Endothelial cell of umbilical vein (primary cell): ENCODE measurements around the gene SERPINB5. TPM values are rescaled to one million over a fixed set of nuclear protein-coding genes. Genes with fewer than 3 reads are reported as not detected.

ENCODE experiments used
- BruUV-seq: library from RNA; stranded (reverse); fragments of 400-500 nt; replicated peaks from 2 replicates; lab custom pipeline; 2021; lab: Mats Ljungman, UMichigan
- CTCF ChIA-PET: fragments of 300-600, 350-600 bp; sonication (Branson Sonifier 250); formaldehyde crosslinking; loops from one replicate; lab custom pipeline; 2021; ENCODE audit warnings: antibody characterized with exemption, inconsistent platforms; lab: Charles Lee
- POLR2A ChIA-PET: fragments of 300-600, 350-600 bp; sonication (Branson Sonifier 250); formaldehyde crosslinking; loops from one replicate; lab custom pipeline; 2021; ENCODE audit warnings: antibody characterized with exemption, inconsistent platforms; lab: Charles Lee
- DNase-seq: peaks from one replicate; pipeline ENCODE4 v3.0.0-alpha.2; 2011; ENCODE audit warnings: low read depth, low spot score
- FAIRE-seq: peaks from 2 replicates; lab custom pipeline; 2011; peaks lifted over from hg19 to GRCh38; lab: Jason Lieb, UNC
- H2AFZ ChIP-seq: 2 replicates; pipeline ENCODE4 v1.6.0; 2012; ENCODE audit warnings: low read depth, low read length, control low read depth, inconsistent platforms
- H3K27ac ChIP-seq: 2 replicates; pipeline ENCODE4 v1.5.1; 2011; ENCODE audit warnings: low read depth, mild to moderate bottlenecking, control low read depth, low read length, moderate library complexity; ENCODE audit not compliant: insufficient read depth
- H3K27me3 ChIP-seq, 2 experiments: 2 replicates each; pipeline versions ENCODE4 v1.6.0 to v1.6.1; 2011; ENCODE audit warnings: low read length in 2 of 2, mixed read lengths in 1 of 2; ENCODE audit not compliant: control insufficient read depth in 2 of 2, insufficient read depth in 2 of 2
- H3K36me3 ChIP-seq, 2 experiments: 2 replicates in 1 of 2; 3 replicates in 1 of 2; pipeline ENCODE4 v1.5.1; 2011; ENCODE audit warnings: low read length in 2 of 2, mild to moderate bottlenecking in 1 of 2, moderate library complexity in 1 of 2; ENCODE audit not compliant: control insufficient read depth in 2 of 2, insufficient read depth in 2 of 2; ENCODE audit errors: extremely low read depth in 1 of 2
- H3K4me1 ChIP-seq: 3 replicates; pipeline ENCODE4 v1.5.1; 2011; ENCODE audit warnings: mild to moderate bottlenecking, low read length; ENCODE audit not compliant: control insufficient read depth, insufficient read depth; ENCODE audit errors: extremely low read depth
- H3K4me2 ChIP-seq: 2 replicates; pipeline ENCODE4 v1.6.1; 2011; ENCODE audit warnings: low read length, control low read depth, mixed read lengths; ENCODE audit not compliant: insufficient read depth
- H3K4me3 ChIP-seq, 3 experiments: fragments of 200-600 bp in 1 of 3; sonication (generic), shearing (Covaris generic) in 1 of 3; replicated peaks in 1 of 3; 2 replicates each; pipeline ENCODE4 v1.5.1; 2011 to 2016; ENCODE audit warnings: control low read depth in 3 of 3, low read length in 3 of 3, mild to moderate bottlenecking in 2 of 3, inconsistent platforms in 1 of 3, low read depth in 1 of 3, moderate library complexity in 1 of 3; ENCODE audit not compliant: insufficient read depth in 1 of 3
- H3K79me2 ChIP-seq: 2 replicates; pipeline ENCODE4 v1.6.0; 2012; ENCODE audit warnings: low read length, inconsistent platforms; ENCODE audit not compliant: control insufficient read depth, insufficient read depth
- H3K9ac ChIP-seq: replicated peaks from 2 replicates; pipeline ENCODE3; 2011; ENCODE audit warnings: low read length, control low read depth; ENCODE audit not compliant: insufficient read depth; ENCODE audit errors: extremely low read depth
- H3K9me1 ChIP-seq: replicated peaks from 3 replicates; pipeline ENCODE4 v1.6.0; 2011; ENCODE audit warnings: mild to moderate bottlenecking, low read length; ENCODE audit not compliant: control insufficient read depth, insufficient read depth; ENCODE audit errors: extremely low read depth
- H3K9me3 ChIP-seq: replicated peaks from 2 replicates; pipeline ENCODE4 v1.5.1; 2012; ENCODE audit warnings: low read length, inconsistent platforms; ENCODE audit not compliant: control insufficient read depth, insufficient read depth
- H4K20me1 ChIP-seq: replicated peaks from 2 replicates; pipeline ENCODE3; 2011; ENCODE audit warnings: mild to moderate bottlenecking, low read length; ENCODE audit not compliant: control insufficient read depth, insufficient read depth; ENCODE audit errors: extremely low read depth
- CTCF ChIP-seq, 2 donors: IDR thresholded peaks; 1 replicate in 1 of 2; 2 replicates in 1 of 2; pipeline ENCODE4 v1.5.1; 2011; ENCODE audit warnings: low read length in 2 of 2, mild to moderate bottlenecking in 2 of 2, moderate library complexity in 2 of 2, control low read depth in 1 of 2, inconsistent platforms in 1 of 2, low read depth in 1 of 2; ENCODE audit not compliant: insufficient read depth in 1 of 2; ENCODE audit errors: extremely low read depth in 1 of 2
- EZH2 ChIP-seq: IDR thresholded peaks from 2 replicates; pipeline ENCODE4 v1.6.1; 2012; ENCODE audit warnings: borderline replicate concordance, low read depth, mild to moderate bottlenecking, moderate library complexity, low read length, inconsistent platforms; ENCODE audit not compliant: severe bottlenecking
- FOS ChIP-seq: IDR thresholded peaks from 2 replicates; pipeline ENCODE4 v1.6.1; 2011; ENCODE audit warnings: mild to moderate bottlenecking, low read length, moderate library complexity, borderline replicate concordance; ENCODE audit not compliant: insufficient read depth
- GATA2 ChIP-seq: IDR thresholded peaks from 2 replicates; pipeline ENCODE4 v1.7.0; 2011; ENCODE audit warnings: low read depth, mild to moderate bottlenecking, moderate library complexity, mixed read lengths, low read length; ENCODE audit not compliant: insufficient read length, insufficient read depth
- JUN ChIP-seq: IDR thresholded peaks from 2 replicates; pipeline ENCODE4 v1.6.1; 2011; ENCODE audit warnings: borderline replicate concordance, low read depth; ENCODE audit not compliant: insufficient read length, insufficient read depth
- MAX ChIP-seq: IDR thresholded peaks from 2 replicates; pipeline ENCODE4 v1.6.1; 2011; ENCODE audit not compliant: insufficient read depth, insufficient read length
- MYC ChIP-seq: IDR thresholded peaks from one replicate; pipeline ENCODE4 v1.6.1; 2011; ENCODE audit warnings: mild to moderate bottlenecking, low read depth, low read length
- POLR2A ChIP-seq: IDR thresholded peaks from 2 replicates; pipeline ENCODE4 v1.6.1; 2012; ENCODE audit warnings: low read depth, mild to moderate bottlenecking, control low read depth, low read length
- dilution Hi-C: fragments of 300-500 bp; cut with MboI; formaldehyde crosslinking; loops from one replicate; pipeline ENCODE4 v1.15.0; 2019; ENCODE audit warnings: low sequenced_read_pairs; ENCODE audit not compliant: extremely low pct_ligation_motif_present
- intact Hi-C: fragments of 100-400 bp; cut with micrococcal nuclease; formaldehyde crosslinking; loops from one replicate; pipeline ENCODE4 v1.10.0; 2022
- polyA plus RNA-seq, 4 experiments: library from polyadenylated mRNA; depleted of rRNA in 3 of 4; stranded (reverse) in 3 of 4; unstranded in 1 of 4; fragments of >200 nt; gene quantifications; 2 replicates each; pipeline versions ENCODE4 v1.2.1 to v1.2.3, GENCODE V29; 2011 to 2012; ENCODE audit warnings: missing spikeins in 1 of 4
- total RNA-seq: library from RNA; stranded (reverse); gene quantifications from 2 replicates; pipeline ENCODE4 v1.2.3, GENCODE V29; 2021

SERPINB5 gene
- total and polyA plus RNA-seq, 2 donors (not counting 3 experiments of a cell fraction or from before 2014, with no cell fraction given) = not detected

- dilution Hi-C loops (no loop called here), intact Hi-C loops (no loop called here)
- DNase-seq (no peak), FAIRE-seq (no peak)
- BruUV-seq = no TSS peak
- Histone ChIP-seq H3K4me1 (no peaks in the 10 kb centered on the region), H3K9ac (no peak overlapping the region), H3K27ac (no peak overlapping the region), H3K9me1 (no peaks in the 10 kb centered on the region), H3K4me2 (no peak overlapping the region), H3K36me3 (no peaks in the 10 kb centered on the region), H3K79me2 (no peaks in the 10 kb centered on the region), H4K20me1 (no peaks in the 10 kb centered on the region), H3K9me3 (no peaks in the 10 kb centered on the region), H2AFZ (no peak overlapping the region), H3K27me3 (no peaks in the 10 kb centered on the region), H3K4me3 (no peak overlapping the region)
- POLR2A ChIA-PET = no interaction called here
- CTCF ChIA-PET = no interaction called here
- TF ChIP-seq MYC (no peak), MAX (no peak), POLR2A (no peak), FOS (no peak), EZH2 (no peak), JUN (no peak), GATA2 (no peak), CTCF (IDR thresholded peaks at IDR 0.05; ENCODE audit: extremely low read depth in 1 of 2, insufficient read depth in 1 of 2, low read depth in 1 of 2, low read length in 2 of 2) (no peak)
These were observed 75.0 kb downstream of the SERPINB5 start for GRCh38 chr18:63551769-63552168.
